Gastrocnemius medialis (tissue), 4 donors: ENCODE results near the gene PRKN. TPM values are rescaled to one million over a fixed set of nuclear protein-coding genes. Genes with fewer than 3 reads are reported as not detected.
A peak's percentile ranks its signal among the peaks of the same experiment; 100 is the strongest.

Experiments used
- ATAC-seq, 2 donors: fragments of 150-250 bp; one replicate each; pipeline ENCODE4 v1.9.1; 2016
- DNase-seq, 2 donors: peaks; one replicate each; pipeline ENCODE4 v3.0.0-alpha.2; 2019
- H3K27ac ChIP-seq, 4 donors: fragments of 200-600 bp; sonication (generic); 1 replicate in 1 of 4; 2 replicates in 3 of 4; pipeline ENCODE4 v1.5.1; 2016 to 2018; ENCODE audit warnings: mild to moderate bottlenecking in 2 of 4, moderate library complexity in 1 of 4
- H3K27me3 ChIP-seq, 3 donors: fragments of 200-600 bp; sonication (generic) in 2 of 3; 1 replicate in 1 of 3; 2 replicates in 2 of 3; pipeline versions ENCODE4 v1.5.1 to v1.6.0; 2016 to 2019; ENCODE audit warnings: mild to moderate bottlenecking in 1 of 3, moderate library complexity in 1 of 3
- H3K36me3 ChIP-seq, 2 donors: fragments of 200-600 bp; sonication (generic) in 1 of 2; one replicate each; pipeline ENCODE4 v1.5.1; 2017 to 2018
- H3K4me1 ChIP-seq, 2 donors: fragments of 200-600 bp; sonication (generic) in 1 of 2; one replicate each; pipeline ENCODE4 v1.5.1; 2016 to 2017; ENCODE audit warnings: mild to moderate bottlenecking in 2 of 2
- H3K4me3 ChIP-seq, 4 donors: fragments of 200-600 bp; sonication (generic) in 3 of 4; 1 replicate in 1 of 4; 2 replicates in 3 of 4; pipeline ENCODE4 v1.5.1; 2016 to 2019; ENCODE audit warnings: mild to moderate bottlenecking in 2 of 4
- H3K9me3 ChIP-seq, 3 donors: fragments of 200-600 bp; sonication (generic) in 2 of 3; 1 replicate in 1 of 3; 2 replicates in 2 of 3; pipeline ENCODE4 v1.5.1; 2016 to 2019
- CTCF ChIP-seq, 5 experiments: fragments of 450-650 bp in 3 of 5; fragments of 200-600 bp in 2 of 5; sonication (generic) in 2 of 5; IDR thresholded peaks in 4 of 5; conservative IDR thresholded peaks in 1 of 5; 1 replicate in 4 of 5; 2 replicates in 1 of 5; pipeline ENCODE4 v1.5.1; 2016 to 2019; ENCODE audit warnings: antibody characterized with exemption in 5 of 5, mild to moderate bottlenecking in 3 of 5, moderate library complexity in 3 of 5
- POLR2A ChIP-seq, 2 donors: fragments of 450-650 bp; IDR thresholded peaks; one replicate each; pipeline ENCODE4 v1.6.1; 2017; ENCODE audit warnings: antibody characterized with exemption in 2 of 2, mild to moderate bottlenecking in 2 of 2, moderate library complexity in 2 of 2
- in situ Hi-C, 4 donors: fragments of 200-750 bp; cut with MboI; loops; one replicate each; pipeline versions ENCODE4 v1.15.0 to v1.8.0; 2017; ENCODE audit warnings: low sequenced_read_pairs in 4 of 4
- intact Hi-C: fragments of 100-400 bp; cut with DNase I; formaldehyde crosslinking; loops from one replicate; pipeline ENCODE4 v1.15.1; 2023; ENCODE audit warnings: low total_unique reads
- total RNA-seq, 4 donors: library from RNA; depleted of rRNA; stranded (reverse); fragments of >200 nt; gene quantifications; one replicate each; pipeline versions ENCODE4 v1.1.0 to v1.2.3, GENCODE V29; 2016

The PRKN gene
- total RNA-seq, 4 donors from 2014 or later: 8.4 to 21.6 (median 13.7) TPM

DNA sequence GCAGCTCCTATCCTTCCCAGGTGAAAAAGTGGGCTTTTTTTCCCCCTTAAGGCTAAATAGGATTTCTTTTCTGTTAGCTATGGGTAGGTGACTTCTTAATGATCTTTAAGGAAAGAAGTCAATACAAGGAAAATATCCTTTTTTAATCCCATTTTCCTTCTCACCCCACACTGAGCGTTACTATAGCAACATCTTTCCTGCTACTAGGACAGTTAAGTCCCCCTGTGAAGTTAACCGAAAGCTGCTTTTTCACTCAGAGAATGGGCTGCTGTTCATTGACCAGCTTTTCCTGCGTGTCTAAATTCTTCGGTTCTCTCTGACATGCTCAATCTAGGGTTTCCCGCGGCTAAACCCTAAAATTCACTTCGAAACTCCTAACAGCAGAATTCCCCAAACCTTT lies 1280.6 kb downstream of the PRKN start:
- no peaks in the 10 kb centered on the region for H3K27me3 ChIP-seq
- ATAC-seq (no peak), DNase-seq (no peak)
- H3K9me3 ChIP-seq: no peaks in the 10 kb centered on the region
- peaks cover 3 to 15% of the 10 kb centered on the region in 2 donors for H3K4me1 ChIP-seq
- no peak for TF ChIP-seq POLR2A (IDR thresholded peaks at IDR 0.05)
- no peak for TF ChIP-seq CTCF (IDR thresholded peaks at IDR 0.05 in 4 of 5, conservative IDR thresholded peaks at IDR 0.05 in 1 of 5)
- intact Hi-C loops: no loop called here
- in situ Hi-C loops: no loop called here
- no peaks in the 10 kb centered on the region for H3K36me3 ChIP-seq
- no peak overlapping the region for H3K27ac ChIP-seq
- H3K4me3 ChIP-seq: no peak overlapping the region

DNA sequence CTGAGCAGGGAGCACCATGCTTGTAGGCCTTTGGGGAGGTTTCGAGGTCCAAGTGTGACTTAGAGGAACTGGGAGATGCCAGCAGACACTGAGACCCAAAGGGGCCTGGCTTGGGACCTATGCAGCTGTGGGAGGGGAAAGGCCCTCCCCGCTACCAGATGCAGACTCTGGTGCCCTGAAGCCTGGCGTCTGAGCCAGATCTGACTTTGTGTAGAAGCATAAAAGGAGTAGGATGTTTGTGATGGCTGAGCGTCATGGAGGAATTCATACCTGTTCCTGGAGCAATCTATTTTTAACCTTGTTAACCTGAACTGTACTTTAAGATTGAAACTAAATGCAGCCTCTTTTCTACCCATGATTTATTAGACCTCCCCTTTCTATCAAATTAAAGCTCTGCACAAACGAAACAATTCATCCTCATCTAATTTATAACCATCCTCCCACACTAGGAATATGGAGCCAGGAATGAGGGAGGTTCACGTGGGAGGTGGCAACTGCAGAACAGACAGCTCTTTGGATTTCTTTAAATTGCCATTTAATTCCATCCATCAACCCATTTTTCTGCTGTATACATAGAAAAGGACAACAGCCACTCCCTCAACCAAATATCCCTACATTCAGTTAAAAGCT lies 1281.2 kb downstream of the PRKN start:
- intact Hi-C loops: no loop called here

GRCh38 chr6:161445021-161445799 lies 1282.4 kb downstream of the PRKN start:
- TF ChIP-seq CTCF (IDR thresholded peaks at IDR 0.05 in 4 of 5, conservative IDR thresholded peaks at IDR 0.05 in 1 of 5): no peak
- TF ChIP-seq POLR2A (IDR thresholded peaks at IDR 0.05): no peak
- no peaks in the 10 kb centered on the region for H3K36me3 ChIP-seq
- no peaks in the 10 kb centered on the region for H3K27me3 ChIP-seq
- peak overlapping the region; percentile 21 to 67 (median 41) for H3K27ac ChIP-seq
- H3K4me1 ChIP-seq: peaks cover 3 to 15% of the 10 kb centered on the region in 2 donors
- no peaks in the 10 kb centered on the region for H3K9me3 ChIP-seq
- intact Hi-C loops: loop anchor here (2.0 kb wide), 2 partner anchors 26 to 50 kb away; no protein-coding TSS in a partner anchor
- peak overlapping the region in 1 of 4 donors; percentile 25 for H3K4me3 ChIP-seq
- ATAC-seq (peak; percentile 48 to 49), DNase-seq (peak in 1 of 2 donors; percentile 34)
- in situ Hi-C loops: no loop called here

More for the DNA sequence above, 1281.2 kb downstream of the PRKN start:
- in situ Hi-C loops: no loop called here
- Histone ChIP-seq H3K4me1 (peaks cover 3 to 15% of the 10 kb centered on the region in 2 donors), H3K27ac (no peak overlapping the region), H3K27me3 (no peaks in the 10 kb centered on the region), H3K9me3 (no peaks in the 10 kb centered on the region), H3K36me3 (no peaks in the 10 kb centered on the region), H3K4me3 (no peak overlapping the region)
- DNase-seq (no peak), ATAC-seq (no peak)
- TF ChIP-seq CTCF (IDR thresholded peaks at IDR 0.05 in 4 of 5, conservative IDR thresholded peaks at IDR 0.05 in 1 of 5) (no peak), POLR2A (IDR thresholded peaks at IDR 0.05) (no peak)

DNA sequence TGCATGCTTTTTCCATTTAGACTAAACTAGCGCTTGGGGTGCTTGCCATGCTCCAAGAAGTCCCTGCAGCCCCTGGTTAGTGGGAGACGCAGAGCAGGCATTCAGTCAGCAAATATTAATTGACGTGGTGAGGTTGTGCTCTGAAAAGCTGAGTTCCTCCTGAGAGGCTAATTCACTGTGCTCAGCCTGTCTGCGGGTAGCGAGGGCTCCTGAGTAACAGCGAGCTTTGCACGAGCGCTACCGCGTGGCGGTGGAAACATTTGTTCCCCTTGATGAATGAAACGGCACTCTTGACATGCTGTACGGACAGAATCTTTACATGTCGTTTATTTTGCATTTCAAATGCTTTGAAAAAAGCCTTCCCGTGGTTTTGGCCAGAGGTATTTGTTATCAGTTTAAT lies 1283.1 kb downstream of the PRKN start:
- peaks cover 5 to 15% of the 10 kb centered on the region in 2 donors for H3K4me1 ChIP-seq
- peak overlapping the region; percentile 32 to 67 (median 50) for H3K27ac ChIP-seq
- H3K36me3 ChIP-seq: no peaks in the 10 kb centered on the region
- TF ChIP-seq POLR2A (IDR thresholded peaks at IDR 0.05): no peak
- TF ChIP-seq CTCF (IDR thresholded peaks at IDR 0.05 in 4 of 5, conservative IDR thresholded peaks at IDR 0.05 in 1 of 5): peak in 2 of 5 experiments; percentile 31 to 37
- DNase-seq (peak; percentile 28 to 42), ATAC-seq (peak; percentile 69 to 80)
- intact Hi-C loops: loop anchor here (2.0 kb wide), 2 partner anchors 26 to 50 kb away; no protein-coding TSS in a partner anchor
- no peaks in the 10 kb centered on the region for H3K9me3 ChIP-seq
- in situ Hi-C loops: no loop called here
- no peaks in the 10 kb centered on the region for H3K27me3 ChIP-seq
- peak overlapping the region in 1 of 4 donors; percentile 11 for H3K4me3 ChIP-seq
